CD4-positive, alpha-beta T cell treated with Interleukin-6 for 4 hours (primary cell): ENCODE results near the gene LRRC27.
"Not testable (repeated sequence)": the region's sequence is repeated elsewhere in the genome, so short reads cannot be mapped to it uniquely, and the experiment has no call there.

Experiments used
- DNase-seq: peaks from one replicate; pipeline ENCODE4 v3.0.0-alpha.2; 2020; ENCODE audit warnings: mixed read lengths

The LRRC27 gene

GRCh38 chr10:132301371-132302330, 30.3 kb upstream of the LRRC27 start:
- no peak for DNase-seq

DNA sequence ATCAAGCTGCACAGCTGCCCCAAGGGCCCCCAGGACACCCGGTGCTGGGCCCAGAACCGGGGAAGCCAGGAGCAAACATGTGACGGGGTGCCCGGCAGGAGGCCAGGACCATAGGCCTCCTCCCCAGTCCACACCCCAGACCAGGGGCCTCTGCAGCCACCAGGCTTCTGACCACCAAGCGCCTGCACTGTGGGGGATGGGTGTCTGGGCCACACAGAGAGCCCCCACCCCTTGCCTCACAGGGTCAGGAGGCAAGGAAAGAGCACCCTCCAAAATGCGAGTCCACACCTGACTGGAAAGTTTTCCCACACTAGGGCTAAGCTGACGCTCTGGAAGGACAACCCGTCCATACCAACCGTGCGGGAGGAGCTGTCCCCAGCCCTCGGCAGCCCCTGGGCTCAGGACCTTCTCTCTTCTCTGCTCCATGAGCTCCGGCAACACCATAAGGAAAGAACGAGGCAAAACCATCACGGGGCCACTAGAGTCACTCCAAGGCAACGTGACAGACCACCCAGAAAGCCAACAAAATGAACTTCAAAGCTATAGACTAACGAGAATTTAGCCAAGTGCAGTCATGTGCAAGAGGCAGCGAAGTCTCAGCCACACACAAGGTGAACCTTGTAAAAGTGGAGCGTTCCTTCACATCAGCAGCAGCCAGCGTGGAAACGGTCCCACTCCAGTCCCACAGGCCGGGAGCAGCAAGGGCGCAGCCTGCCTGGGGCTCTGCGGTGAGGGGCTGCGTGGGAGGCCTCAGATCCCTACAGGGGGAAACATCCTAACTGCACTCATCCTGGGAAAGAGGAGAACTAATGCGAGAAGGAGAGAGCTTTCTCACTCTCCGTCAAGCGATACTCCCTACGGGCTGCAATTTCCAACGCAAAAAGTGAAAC, 29.3 kb upstream of the LRRC27 start:
- DNase-seq: no peak

- no peak for DNase-seq
Observed at GRCh38 chr10:132303361-132304115, 28.5 kb upstream of the LRRC27 start.

DNA sequence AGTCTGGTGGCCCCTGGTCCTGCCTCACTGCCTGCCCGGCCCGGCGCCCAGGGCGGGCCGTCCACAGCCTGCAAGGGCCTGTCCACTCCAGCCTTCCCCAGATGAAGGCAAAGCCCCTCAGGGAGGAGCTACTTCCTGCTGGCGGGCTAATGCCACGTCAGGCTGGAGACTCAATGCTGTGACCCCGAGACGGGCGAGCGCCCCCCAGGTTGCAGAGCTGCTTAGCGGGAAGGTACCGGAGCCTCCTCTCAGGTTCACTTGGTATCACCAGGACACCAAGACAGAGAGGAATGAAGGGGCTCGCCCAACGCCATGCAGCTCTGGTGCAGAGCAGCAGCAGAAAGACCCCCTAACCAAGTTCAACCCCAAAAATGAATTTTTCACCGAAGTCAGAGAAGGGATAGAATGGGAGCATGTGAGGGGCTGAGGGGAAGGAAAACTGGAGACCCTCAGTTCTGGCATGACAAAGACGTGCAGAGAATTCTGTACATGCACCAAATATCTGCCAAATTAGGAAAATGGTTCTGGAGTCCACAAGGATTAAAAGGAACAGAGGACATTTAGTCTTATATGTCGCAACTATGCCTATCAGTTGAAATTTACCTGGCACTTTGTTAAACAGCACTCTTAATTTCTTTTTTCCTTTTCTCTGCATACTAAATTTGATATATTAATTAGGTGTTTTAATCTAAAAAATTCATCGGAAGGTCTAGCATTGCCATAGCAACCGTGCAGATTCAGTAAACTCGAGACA, 27.1 kb upstream of the LRRC27 start:
- DNase-seq: no peak

DNA sequence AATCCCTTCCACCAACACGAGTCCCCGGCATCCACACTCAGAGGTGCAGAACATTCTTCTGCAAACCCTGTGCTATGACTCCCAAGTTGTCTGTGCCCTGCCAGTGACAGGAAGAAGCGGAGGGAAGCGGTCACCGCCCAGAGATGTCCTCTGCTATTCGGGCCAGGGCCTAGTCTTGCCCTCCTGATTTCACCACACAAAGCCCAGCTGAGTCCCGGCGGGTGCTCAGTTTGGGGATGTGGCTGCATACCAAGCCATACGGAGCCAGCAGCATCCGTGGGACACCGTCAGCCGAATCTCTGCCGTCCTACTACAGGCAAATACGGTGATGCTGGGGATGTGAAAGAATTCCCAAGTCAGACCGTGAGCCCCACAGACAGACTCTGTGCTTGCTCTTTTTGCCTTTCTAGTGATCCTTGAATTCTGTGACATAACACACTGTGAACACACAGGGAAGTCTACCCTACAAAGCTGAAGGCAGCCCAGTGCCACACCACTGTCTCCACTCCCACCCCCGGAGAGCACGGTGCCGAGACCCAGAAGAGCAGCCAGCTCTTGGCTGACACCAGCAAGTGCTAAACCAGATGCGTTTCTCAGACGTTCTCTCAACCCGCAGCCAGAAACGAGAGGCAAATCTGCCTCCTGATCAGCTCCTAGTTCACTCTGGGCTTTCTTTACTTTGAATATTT, 26.2 kb upstream of the LRRC27 start:
- DNase-seq: no peak

GRCh38 chr10:132306343-132306685, 25.7 kb upstream of the LRRC27 start:
- no peak for DNase-seq

DNA sequence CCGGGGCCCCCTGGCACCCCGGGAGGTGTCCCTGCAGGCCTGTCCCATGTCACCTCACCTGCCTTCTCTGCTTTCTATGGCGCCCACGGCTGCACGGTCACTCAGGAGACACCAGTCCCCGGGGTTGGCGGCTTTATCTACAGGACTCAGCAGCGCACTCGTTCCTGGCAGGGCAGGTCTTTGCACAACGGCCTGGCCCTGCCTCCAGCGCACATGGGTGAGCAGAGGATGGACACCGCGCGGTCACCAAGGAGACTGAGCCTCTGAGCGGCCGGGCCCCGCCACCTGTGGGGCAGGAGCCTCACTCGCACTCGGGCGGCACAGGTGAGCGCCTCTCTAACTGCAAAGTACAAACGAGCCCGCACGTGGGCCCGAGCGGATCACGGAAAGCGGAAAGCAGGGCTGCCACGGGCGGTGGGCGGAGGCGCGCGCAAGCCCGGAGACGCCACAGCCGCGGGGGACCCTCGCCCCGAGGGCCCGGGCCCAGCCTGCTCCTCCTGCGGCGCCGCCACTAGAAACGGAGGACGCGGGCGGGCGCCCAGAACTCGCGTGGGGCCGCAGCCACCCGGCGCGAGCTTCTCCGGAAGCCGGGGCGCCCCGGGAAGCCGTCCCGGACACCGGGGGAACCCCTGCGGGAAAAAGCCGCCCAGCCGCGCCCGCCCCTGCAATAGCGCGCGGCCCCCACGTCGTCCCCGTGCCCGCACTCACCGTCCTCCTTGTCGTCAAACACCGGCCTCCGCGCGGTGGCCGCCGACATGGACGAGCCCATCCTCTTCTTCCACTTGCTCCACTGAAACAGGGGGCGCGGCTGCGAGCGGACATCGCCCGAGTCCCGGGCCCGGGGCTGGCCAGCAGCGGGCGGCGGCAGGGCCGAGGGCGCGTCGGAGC, 24.9 kb upstream of the LRRC27 start:
- peak; percentile 56 for DNase-seq

GRCh38 chr10:132307823-132308586, 24.0 kb upstream of the LRRC27 start, which contains the start of gene STK32C:
Gene STK32C (minus strand): TSS chr10:132307950. CDS start chr10:132307833, 117 bp downstream.
- DNase-seq: peak; percentile 99

DNA sequence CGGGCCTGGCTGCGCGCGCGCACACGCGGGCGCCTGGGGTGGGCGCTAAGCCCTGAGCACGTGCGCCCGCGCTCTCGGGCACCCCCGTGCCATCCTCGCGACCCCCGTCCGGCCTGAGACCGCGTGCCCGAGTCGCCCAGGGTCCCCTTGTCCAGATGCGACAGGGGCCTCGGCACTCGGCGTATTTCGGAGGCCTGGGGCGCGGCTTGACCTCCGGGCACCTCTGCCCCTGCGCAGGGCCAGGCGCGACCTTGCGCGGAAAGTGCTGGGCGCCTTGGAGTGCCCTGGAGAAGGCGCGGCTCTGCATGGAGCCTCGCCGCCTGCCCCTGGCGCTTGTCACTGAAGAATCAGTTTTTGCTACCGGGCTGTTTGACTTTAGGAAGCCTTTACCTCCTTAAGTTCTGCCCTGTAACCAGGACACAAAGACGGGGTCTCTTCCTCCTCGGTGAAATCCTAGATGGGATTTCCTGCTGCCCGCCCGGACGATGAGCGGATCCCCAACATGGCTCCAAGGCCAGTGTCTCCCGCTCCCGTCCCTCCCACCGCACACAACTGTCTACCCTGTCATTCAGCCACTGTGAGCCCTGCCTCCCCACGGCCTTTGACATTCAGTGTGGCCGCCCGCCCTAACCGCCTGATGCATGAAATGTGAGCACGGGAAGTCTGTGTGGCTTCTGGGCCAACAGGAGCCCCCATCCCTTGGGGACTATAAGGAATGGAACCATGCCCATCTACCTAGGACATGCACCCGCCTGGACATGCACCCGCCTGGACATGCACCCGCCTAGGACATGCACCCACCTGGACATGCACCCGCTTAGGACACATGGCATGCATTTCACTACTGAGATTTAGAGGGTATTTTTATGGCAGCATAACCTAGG, 23.2 kb upstream of the LRRC27 start:
- no peak for DNase-seq

- DNase-seq: no peak
Observed at GRCh38 chr10:132309471-132309865, 22.5 kb upstream of the LRRC27 start.

DNA sequence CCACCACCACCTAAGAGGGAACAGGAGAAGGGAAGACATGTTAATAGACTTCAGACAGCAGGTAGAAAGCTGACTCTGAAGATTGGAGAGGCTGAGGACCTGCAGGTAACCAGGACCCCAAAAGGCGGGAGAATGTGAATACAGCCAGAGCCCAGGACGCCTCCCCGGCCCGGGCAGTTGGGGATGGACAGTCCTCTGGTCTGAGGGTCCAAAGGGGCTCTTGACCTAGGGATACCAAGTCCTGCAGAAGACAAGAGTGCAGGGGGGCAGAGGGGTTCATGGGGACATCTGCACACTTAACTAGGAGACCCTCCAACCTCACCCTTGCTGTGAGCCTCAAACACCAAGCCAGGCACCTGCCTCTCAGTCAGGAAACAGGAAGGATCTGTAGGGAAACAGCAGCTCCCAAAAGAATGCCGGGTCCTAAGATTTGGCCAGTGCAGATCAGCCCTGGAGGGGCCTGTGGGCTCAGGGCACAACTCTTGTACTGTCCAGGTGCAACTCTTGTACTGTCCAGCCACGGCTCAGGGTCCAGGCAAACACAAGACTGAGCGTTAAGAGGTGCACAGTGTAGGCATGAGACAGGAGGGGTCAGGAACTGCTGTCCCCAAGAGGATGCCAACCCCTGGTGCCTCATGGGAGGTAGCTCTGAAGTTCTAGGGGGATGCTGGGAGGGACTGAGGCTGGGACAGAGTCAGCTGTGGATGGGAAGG, 22.0 kb upstream of the LRRC27 start:
- no peak for DNase-seq

DNA sequence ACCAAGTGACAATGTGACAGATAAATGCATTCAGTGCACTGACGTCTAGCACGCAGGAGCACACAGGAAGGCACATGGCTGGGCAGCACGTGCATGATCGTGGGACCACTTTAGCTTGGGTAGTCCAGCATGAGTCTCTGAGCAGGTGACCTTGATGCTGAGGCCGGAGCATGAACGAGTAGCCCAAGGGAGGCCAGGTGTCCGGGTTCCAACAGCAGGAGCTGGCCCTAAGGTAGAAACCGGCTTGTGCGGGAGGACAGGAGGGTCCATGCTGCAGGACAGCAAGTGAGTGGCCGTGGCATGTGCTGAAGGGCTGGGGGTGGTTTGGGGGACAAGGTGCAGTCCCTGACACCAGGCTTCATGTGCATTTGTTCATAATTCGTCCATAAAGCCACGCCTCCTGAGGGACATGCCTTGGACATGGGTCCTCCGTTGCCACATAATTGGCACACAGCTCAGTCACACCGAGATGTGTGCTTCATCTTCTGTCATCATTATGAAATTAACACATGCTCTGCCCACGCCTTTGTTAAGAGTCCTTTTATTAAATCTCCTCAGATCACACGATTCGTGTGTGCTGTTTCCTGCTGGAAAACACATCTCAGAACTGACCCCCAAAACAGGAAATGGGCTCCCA, 21.2 kb upstream of the LRRC27 start:
- no peak for DNase-seq

GRCh38 chr10:132311338-132311939, 20.6 kb upstream of the LRRC27 start:
- DNase-seq: no peak

DNA sequence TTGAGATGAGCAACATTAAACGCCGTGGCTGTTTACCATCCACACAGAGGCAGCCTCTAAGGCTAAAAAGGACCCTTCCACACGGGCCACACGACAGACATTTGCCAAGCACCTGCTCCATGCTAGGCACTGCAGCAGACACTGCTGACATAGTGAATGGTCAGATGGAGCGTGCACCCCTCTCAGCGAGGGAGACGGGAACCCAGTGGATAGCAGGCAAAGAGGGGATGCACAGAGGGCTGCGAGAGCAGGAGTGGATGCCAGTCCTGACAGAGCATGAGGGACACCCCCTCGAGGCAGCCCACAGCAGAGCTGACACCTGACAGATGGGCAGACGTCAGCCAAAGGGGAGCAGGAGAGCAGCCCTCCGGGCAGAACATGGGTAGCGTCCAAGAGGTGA, 18.7 kb upstream of the LRRC27 start:
- DNase-seq: no peak

GRCh38 chr10:132313865-132314264, 18.1 kb upstream of the LRRC27 start:
- DNase-seq: no peak

GRCh38 chr10:132314336-132314735, 17.7 kb upstream of the LRRC27 start:
- DNase-seq: no peak

DNA sequence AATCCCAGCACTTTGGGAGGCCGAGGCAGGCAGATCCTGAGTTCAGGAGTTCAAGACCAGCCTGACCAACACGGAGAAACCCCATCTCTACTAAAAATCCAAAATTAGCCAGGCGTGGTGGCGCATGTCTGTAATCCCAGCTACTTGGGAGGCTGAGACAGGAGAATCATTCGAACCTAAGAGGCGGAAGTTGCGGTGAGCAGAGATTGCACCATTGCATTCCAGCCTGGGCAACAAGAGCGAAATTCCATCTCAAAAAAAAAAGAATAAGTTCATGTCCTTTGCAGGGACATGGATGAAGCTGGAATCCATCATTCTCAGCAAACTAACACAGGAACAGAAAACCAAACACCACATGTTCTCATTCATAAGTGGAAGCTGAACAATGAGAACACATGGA, 17.1 kb upstream of the LRRC27 start:
- DNase-seq: not testable (repeated sequence)
